Esophagus muscularis mucosa (tissue), 3 donors: ENCODE measurements around the gene UBASH3A.

Experiments
- EP300 ChIP-seq: sonication (generic); formaldehyde crosslinking; IDR thresholded peaks from one replicate; pipeline ENCODE4 v1.6.1; 2017; ENCODE audit warnings: antibody characterized with exemption
- TF ChIP-seq, protein P1 (sequence below), 3 experiments: fragments of 200-600 bp in 2 of 3; fragments of 450-650 bp in 1 of 3; sonication (generic) in 2 of 3; IDR thresholded peaks; one replicate each; pipeline ENCODE4 v1.5.1; 2017 to 2019; ENCODE audit warnings: antibody characterized with exemption in 3 of 3, mild to moderate bottlenecking in 2 of 3, moderate library complexity in 1 of 3

DNA sequence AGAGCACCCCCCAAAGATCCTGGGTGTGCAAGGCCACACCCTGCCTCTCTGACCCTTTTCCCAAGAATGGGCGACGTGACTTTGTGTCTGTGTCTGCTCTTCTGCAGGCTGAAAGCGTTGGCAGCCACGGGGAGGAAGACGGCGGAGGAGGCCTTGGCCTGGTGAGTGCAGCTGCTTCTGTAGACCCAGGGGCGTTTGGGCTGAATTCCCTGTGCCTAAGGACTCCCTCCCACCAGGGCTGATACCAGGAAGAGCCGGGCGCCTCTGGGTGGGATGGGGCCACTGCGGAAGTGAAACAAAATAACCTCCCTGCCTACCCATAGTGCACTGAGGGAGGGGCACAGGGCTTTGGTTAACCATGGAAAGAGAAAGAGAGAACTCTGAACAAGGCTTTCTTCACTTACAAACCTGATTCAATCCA is 2.5 kb downstream of the UBASH3A start:
- TF ChIP-seq, protein P1, sequence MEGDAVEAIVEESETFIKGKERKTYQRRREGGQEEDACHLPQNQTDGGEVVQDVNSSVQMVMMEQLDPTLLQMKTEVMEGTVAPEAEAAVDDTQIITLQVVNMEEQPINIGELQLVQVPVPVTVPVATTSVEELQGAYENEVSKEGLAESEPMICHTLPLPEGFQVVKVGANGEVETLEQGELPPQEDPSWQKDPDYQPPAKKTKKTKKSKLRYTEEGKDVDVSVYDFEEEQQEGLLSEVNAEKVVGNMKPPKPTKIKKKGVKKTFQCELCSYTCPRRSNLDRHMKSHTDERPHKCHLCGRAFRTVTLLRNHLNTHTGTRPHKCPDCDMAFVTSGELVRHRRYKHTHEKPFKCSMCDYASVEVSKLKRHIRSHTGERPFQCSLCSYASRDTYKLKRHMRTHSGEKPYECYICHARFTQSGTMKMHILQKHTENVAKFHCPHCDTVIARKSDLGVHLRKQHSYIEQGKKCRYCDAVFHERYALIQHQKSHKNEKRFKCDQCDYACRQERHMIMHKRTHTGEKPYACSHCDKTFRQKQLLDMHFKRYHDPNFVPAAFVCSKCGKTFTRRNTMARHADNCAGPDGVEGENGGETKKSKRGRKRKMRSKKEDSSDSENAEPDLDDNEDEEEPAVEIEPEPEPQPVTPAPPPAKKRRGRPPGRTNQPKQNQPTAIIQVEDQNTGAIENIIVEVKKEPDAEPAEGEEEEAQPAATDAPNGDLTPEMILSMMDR (IDR thresholded peaks at IDR 0.05), result no peak
- no peak for TF ChIP-seq EP300
